Erythroblast (primary cell): ENCODE measurements around the gene SPINK6.

ENCODE experiments used
- GATA1 ChIP-seq: IDR thresholded peaks from 2 replicates; pipeline ENCODE4 v1.6.1; 2011; ENCODE audit warnings: low read depth, mild to moderate bottlenecking, control low read depth, low read length, moderate library complexity
- POLR2A ChIP-seq: IDR thresholded peaks from 2 replicates; pipeline ENCODE4 v1.6.1; 2011; ENCODE audit warnings: mild to moderate bottlenecking, low read length

DNA sequence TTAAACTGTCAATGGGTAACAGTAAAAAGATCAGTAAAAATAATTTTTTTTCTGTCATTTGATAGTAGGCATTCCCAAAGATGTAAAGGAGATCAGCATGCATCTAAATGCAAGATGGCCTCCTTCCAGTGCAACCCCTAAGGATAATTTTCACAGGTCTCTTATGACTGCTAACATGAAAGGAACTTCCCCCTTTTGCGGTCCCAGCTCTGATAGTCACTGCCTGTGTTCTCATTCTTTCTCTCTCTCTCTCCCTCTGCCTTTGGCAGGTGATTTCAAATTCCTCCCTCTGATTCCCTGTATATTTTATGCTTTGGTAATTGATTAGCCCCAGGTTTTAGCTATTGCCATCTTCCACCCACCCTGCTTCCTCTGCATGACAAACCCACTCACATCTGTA is 25.6 kb upstream of the SPINK6 start:
- TF ChIP-seq POLR2A (no peak), GATA1 (no peak)
